ENCODE results near the gene ANKRD61. TPM values are rescaled to one million over a fixed set of nuclear protein-coding genes. Genes with fewer than 3 reads are reported as not detected.
"Not testable (repeated sequence)": the region's sequence is repeated elsewhere in the genome, so short reads cannot be mapped to it uniquely, and the experiment has no call there.

ANKRD61 gene
- total RNA-seq, 1 donor from 2014 or later: not detected

DNA sequence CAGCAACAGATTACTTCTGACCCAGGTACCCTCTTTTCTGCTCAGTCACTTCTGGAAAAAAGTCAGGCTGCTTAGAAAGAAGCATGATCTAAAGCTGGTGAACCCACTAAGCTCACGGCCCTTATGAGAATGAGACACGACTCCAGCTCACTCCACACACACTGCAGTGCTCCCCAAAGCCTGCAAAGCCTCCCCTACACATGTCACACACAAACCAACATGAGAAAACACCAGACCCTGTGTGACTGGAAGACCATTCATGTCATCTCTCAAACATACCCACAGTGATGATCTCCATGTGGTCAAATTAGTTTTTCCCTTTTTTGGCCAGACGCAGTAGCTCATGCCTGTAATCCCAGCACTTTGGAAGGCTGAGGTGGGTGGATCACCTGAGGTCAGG is 391 bp downstream of the ANKRD61 start:
- DNase-seq (ENCODE audit: low spot score): no peak

DNA sequence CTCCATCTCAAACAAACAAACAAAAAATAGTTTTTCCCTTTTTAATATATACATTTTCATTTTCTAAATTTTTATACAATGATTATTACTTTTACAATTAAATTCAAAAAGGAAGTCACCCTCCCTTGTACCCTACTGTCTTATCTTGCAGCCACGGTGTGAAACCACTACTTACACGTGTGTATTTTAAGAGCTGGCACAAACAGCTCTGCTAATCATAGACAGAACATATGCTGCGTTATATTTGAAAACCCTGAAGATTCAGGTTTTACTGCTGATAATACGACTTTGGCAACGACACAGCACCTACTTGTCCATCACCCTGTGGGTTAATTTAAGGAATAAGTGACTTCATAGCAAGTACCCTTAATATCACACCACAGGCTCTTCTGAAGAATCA is 991 bp downstream of the ANKRD61 start:
- DNase-seq (ENCODE audit: low spot score): no peak

DNA sequence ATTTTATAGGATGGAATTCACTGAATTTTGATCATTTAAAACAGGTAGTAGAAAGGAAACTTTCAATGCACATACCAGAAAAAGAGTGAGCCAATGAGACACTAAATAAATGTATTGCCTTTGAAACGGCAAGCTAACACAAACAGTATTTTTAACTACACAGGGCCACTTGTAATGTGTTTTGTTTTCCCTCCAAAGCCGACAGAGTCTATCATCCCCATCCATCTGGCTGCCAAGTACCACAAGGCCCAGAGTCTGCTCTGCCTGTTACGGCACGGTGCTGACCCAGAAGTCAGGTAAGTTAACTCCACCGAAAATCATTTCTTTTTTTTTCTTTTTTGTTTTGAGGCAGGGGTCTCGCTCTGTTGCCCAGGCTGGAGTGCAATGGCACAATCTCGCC is 1.5 kb downstream of the ANKRD61 start:
- DNase-seq (ENCODE audit: low spot score): no peak

DNA sequence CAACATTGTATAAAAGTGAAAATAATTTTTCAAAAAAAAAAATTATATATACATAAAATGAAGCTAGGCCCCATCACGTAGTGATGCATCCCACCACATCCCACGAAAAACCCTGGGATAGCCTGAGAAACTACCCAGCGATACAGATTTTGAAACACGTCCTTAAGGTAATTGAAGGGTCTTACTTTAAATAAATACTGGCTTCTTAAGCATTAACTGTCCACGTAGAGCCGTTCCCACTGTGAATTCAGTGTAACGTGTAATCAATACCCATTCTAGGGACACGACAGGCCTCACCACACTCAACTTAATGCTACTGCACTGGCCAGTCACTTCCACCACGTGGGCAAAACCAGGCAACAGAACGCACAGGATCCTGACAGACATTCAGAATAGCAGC is 4.0 kb downstream of the ANKRD61 start:
- DNase-seq (ENCODE audit: low spot score): no peak

DNA sequence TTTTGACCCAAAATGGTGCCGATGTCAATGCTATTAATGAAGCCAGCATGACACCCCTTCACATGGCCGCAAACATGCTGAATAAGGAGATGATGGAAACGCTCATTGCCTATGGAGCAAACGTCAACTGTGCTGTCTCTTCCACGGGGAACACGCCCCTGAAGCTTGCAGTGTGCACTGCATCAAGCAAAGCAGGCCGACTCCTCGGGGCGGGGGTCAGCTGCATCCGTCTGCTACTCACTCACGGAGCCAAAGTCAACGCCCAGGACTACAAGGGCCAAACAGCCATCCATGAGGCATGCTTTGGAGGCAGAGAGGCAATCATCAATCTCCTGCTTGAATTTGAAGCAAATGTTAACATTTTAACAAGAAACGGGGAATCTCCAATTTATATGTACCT is 4.5 kb downstream of the ANKRD61 start:
- DNase-seq (ENCODE audit: low spot score): no peak

DNA sequence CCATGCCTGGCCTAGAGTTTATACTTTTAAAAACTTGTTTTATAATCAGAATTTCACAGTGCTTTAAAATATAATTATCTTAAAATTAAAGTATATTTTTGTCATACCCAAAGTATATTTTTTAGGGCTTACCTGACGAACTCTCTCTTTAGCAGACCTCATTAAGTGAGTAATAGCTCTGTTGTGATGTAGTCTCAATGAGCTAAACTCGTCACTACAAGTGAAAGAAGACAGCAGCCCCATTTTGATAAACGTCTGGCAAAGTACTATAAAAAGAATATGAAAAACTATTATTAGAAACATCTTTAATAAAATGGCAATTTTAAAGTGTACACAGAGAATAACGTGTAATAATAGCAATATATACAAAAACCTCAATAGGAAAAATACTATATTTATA is 18.6 kb downstream of the ANKRD61 start:
- no peak for DNase-seq (ENCODE audit: low spot score)

DNA sequence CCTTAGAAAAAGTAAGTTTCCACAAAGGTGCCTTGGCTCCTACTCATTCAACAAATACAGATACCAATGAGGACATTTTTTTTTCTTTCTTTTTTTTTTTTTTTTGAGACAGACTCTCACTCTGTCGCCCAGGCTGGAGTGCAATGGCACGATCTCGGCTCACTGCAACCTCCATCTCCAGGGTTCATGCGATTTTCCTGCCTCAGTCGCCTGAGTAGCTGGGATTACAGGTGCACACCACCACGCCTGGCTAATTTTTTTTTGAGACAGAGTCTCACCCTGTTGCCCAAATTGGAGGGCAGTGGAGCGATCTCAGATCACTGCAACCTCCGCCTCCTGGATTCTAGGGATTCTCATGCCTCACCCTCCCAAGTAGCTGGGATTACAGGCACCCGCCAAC is 20.0 kb downstream of the ANKRD61 start:
- not testable (repeated sequence) for DNase-seq (ENCODE audit: low spot score)

DNA sequence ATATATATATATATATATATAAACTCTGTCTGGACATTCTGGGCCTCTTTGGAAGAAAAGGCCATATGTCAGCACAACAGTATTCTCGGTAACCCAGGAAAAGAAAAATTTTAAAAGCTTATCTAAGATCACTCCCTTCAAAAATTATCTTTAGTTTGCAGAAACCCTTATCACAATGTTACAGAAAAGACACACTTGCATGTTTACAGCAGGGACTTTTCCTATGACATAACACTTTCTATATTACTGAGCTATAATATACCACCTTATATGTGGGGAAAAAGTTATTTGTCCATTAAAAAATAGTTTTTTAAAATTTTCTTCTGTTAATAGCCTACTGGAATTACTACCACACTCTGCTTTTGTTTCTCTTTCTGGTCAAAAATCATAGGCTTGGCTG is 25.4 kb downstream of the ANKRD61 start:
- peak; percentile 12 for DNase-seq (ENCODE audit: low spot score)

DNA sequence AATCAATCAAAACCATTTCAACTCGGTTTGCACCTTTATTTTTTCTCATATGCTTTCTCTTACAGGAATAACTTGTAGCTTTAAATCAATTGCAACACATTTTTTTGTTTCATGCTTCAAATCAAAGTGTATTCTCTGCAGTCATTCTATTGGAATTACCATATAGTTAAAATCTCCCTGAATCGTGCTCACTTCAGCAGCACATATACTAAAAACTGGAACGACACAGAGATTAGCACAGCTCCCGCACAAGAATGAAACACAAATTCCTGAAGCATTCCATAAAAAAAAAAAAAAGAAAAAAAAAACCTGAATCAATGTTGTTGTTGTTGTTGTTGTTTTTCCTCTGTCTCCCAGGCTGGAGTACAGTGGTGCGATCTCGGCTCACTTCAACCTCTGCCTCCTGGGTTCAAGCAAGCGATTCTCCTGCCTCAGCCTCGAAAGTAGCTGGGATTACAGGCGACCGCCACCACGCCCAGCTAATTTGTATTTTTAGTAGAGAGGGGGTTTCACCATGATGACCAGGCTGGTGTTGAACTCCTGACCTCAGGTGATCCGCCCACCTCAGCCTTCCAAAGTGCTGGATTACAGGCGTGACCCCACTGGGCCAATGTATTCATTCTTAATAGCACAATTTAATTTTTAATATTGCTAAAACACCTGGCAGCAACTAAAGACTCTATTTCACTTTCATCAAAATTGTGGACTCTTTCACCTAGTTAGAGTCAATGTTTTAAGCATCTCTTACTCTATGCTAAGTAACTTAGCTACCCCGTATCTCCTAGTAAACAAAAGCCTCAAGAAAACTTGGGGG is 26.3 kb downstream of the ANKRD61 start:
- no peak for DNase-seq (ENCODE audit: low spot score)

DNA sequence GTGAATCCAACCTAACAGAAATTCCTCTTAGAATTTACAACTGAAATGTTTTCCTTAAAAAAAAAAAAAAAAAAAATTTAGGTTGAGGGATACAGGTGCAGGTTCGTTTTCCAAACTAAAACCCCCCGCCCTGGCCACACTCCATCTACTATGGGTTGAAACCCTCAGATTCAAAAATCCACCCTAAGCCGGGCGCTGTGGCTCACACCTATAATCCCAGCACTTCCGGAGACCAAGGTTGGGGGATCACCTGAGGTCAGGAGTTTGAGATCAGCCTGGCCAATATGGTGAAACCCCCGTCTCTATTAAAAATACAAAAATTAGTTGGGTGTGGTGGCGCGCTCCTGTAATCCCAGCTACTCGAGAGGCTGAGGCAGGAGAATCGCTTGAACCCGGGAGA is 28.8 kb downstream of the ANKRD61 start:
- not testable (repeated sequence) for DNase-seq (ENCODE audit: low spot score)

DNA sequence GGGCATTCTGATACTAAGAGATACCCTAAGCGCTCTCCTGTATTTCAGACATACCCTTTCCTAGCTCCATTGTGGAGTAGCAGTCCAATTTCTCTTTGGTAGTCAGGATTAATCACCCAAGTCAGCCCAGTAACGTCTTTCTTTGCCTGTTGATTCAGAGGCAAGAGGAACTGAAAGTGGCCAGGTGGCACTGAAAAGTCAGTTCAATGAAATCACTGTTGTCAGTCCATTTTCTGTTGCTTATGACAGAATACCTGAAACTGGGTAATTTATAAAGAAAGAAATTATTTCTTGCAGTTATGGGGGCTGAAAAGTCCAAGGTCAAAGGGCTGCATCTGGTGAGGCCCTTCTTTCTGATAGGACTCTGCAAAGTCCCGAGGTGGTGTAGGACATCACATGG is 40.2 kb downstream of the ANKRD61 start:
- no peak for DNase-seq (ENCODE audit: low spot score)

DNA sequence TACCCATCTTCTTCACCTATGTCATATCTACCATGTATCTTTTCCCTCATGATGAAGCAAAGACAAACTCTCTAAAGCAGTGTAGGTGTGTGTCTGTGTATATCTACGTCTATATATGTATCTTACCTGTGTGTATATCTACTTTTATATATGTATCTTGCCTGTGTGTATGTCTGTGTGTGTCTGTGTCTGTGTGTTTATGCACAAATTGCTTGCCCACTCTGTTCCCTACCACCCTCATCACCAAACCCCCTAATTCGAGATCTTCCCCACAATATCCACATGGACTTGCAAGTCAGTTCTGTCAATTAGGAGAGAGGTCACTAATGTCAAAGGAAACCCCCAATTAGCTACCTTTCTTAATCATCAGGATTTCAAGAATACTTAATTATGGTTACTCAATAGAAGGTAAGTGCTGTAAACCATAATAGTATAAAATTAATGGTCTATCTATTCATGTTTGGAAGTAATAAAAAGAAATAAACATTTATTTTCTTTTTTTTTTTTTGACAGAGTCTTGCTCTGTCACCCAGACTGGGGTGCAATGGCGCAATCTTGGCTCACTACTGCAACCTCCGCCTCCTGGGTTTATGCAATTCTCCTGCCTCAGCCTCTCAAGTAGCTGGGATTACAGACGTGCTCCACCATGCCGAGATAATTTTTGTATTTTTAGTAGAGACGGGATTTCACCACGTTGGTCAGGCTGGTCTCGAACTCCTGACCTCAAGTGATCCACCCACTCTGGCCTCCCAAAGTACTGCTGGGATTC is 43.6 kb downstream of the ANKRD61 start:
- no peak for DNase-seq (ENCODE audit: low spot score)

DNA sequence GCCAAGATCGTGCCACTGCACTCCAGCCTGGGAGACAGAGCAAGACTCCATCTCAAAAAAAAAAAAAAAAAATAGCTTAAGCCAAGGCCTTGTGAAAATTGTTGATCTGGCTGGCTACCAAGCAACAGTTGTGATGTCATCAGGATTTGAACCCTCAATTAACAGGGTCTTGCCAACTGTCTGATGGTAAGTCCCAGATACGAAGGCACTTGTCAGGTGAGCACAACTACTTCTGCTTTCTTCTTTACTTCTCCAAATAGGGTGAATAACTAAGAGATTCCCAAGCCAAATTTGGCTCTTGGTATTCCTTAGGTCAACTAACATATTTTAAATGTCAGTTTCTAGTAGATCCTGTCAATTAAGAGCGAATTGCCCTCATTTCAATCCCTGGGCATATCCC is 47.4 kb downstream of the ANKRD61 start:
- DNase-seq (ENCODE audit: low spot score): no peak

DNA sequence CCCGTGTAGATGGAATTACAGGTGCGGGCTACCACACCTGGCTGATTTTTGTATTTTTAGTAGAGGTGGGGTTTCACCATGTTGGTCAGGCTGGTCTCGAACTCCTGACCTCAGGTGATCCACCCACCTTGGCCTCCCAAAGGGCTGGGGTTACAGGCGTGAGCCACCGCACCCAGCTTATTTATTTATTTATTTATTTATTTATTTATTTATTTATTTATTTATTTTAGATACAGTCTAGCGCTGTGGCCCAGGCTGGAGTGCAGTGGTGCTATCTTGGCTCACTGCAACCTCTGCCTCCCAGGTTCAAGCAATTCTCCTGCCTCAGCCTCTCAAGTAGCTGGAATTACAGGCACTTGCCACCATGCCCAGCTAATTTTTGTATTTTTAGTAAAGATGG is 51.9 kb downstream of the ANKRD61 start:
- not testable (repeated sequence) for DNase-seq (ENCODE audit: low spot score)

Other genes starting within 250 kb of the ANKRD61 start
- 62.8 TPM for gene RNF216, start 249.7 kb upstream of the ANKRD61 start, total RNA-seq (ENCODE audit: insufficient read depth, low replicate concordance)
- gene OCM, start 150.6 kb upstream of the ANKRD61 start, total RNA-seq (ENCODE audit: insufficient read depth, low replicate concordance): not detected
- 35.2 TPM for gene CCZ1, start 132.6 kb upstream of the ANKRD61 start, total RNA-seq (ENCODE audit: insufficient read depth, low replicate concordance)
- 1.2 TPM for gene RSPH10B, start 60.7 kb upstream of the ANKRD61 start, total RNA-seq (ENCODE audit: insufficient read depth, low replicate concordance)
- gene PMS2, start 22.3 kb upstream of the ANKRD61 start, total RNA-seq (ENCODE audit: insufficient read depth, low replicate concordance): 15.4 TPM
- 48.6 TPM for gene AIMP2, start 22.1 kb upstream of the ANKRD61 start, total RNA-seq (ENCODE audit: insufficient read depth, low replicate concordance)
- gene EIF2AK1, start 27.8 kb downstream of the ANKRD61 start, total RNA-seq (ENCODE audit: insufficient read depth, low replicate concordance): 18.3 TPM
- gene USP42, start 73.6 kb downstream of the ANKRD61 start, total RNA-seq (ENCODE audit: insufficient read depth, low replicate concordance): 4.1 TPM
- 31.1 TPM for gene CYTH3, start 241.2 kb downstream of the ANKRD61 start, total RNA-seq (ENCODE audit: insufficient read depth, low replicate concordance)

Measured in umbilical cord (tissue), 2 donors.